SU-DHL-6 (cell line): ENCODE measurements around the gene GCH1.

ENCODE experiments used
- EZH2phosphoT487 ChIP-seq: fragments of 200-600 bp; sonication (generic), shearing (Covaris generic); conservative IDR thresholded peaks from 2 replicates; pipeline ENCODE4 v1.6.1; 2018; ENCODE audit warnings: mild to moderate bottlenecking, antibody characterized with exemption, low read length, moderate library complexity, mixed read lengths
- TF ChIP-seq, protein P1 (sequence below): fragments of 200-600 bp; sonication (generic); IDR thresholded peaks from one replicate; pipeline ENCODE4 v1.5.1; 2017; ENCODE audit warnings: antibody characterized with exemption, mild to moderate bottlenecking, low read length, moderate library complexity; ENCODE audit not compliant: insufficient read depth, poor library complexity, severe bottlenecking

DNA sequence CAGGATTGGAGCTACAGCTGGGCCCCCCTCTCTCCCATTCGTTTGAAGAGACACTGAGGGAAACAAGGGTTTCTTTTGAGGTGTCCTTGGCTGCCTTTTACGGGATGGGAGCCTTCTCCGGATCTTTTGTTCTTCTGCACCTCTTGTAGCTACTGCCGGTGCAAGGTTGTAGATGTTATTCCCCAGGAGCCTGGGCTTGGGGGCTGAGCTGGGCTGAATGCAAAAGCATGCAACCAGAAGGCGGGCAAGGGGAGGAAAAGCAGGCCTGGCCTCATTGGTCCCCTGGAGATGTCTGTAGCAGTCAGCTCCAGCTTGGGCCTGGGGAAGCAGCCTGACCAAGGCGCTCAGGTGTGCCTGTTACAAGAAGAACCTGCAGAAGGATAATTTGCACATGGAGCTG lies 110.3 kb downstream of the GCH1 start:
- TF ChIP-seq, protein P1, sequence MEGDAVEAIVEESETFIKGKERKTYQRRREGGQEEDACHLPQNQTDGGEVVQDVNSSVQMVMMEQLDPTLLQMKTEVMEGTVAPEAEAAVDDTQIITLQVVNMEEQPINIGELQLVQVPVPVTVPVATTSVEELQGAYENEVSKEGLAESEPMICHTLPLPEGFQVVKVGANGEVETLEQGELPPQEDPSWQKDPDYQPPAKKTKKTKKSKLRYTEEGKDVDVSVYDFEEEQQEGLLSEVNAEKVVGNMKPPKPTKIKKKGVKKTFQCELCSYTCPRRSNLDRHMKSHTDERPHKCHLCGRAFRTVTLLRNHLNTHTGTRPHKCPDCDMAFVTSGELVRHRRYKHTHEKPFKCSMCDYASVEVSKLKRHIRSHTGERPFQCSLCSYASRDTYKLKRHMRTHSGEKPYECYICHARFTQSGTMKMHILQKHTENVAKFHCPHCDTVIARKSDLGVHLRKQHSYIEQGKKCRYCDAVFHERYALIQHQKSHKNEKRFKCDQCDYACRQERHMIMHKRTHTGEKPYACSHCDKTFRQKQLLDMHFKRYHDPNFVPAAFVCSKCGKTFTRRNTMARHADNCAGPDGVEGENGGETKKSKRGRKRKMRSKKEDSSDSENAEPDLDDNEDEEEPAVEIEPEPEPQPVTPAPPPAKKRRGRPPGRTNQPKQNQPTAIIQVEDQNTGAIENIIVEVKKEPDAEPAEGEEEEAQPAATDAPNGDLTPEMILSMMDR = no peak
- TF ChIP-seq EZH2phosphoT487 = no peak
